AG09319 (cell line): ENCODE results near the gene MADD.

ENCODE experiments used
- DNase-seq: peaks from one replicate; pipeline ENCODE4 v3.0.0-alpha.2; 2010; ENCODE audit warnings: low read depth; ENCODE audit errors: extremely low read depth
- CTCF ChIP-seq: IDR thresholded peaks from 2 replicates; pipeline ENCODE4 v1.5.1; 2011; ENCODE audit warnings: low read depth, mild to moderate bottlenecking, inconsistent platforms, low read length, moderate library complexity

Gene MADD

GRCh38 chr11:47251751-47252150 is 18.2 kb upstream of the MADD start:
- TF ChIP-seq CTCF, result no peak

GRCh38 chr11:47253660-47254059 is 16.3 kb upstream of the MADD start:
- no peak for DNase-seq
- no peak for TF ChIP-seq CTCF

More at GRCh38 chr11:47251751-47252150, 18.2 kb upstream of the MADD start:
- no peak for DNase-seq

GRCh38 chr11:47254386-47254785 is 15.5 kb upstream of the MADD start:
- no peak for TF ChIP-seq CTCF
- no peak for DNase-seq

GRCh38 chr11:47256374-47256773 is 13.6 kb upstream of the MADD start:
- no peak for DNase-seq
- TF ChIP-seq CTCF, result no peak

GRCh38 chr11:47257177-47257516 is 12.8 kb upstream of the MADD start:
- no peak for TF ChIP-seq CTCF
- no peak for DNase-seq

GRCh38 chr11:47257517-47258316 is 12.2 kb upstream of the MADD start, which contains the start of gene NR1H3:
Gene NR1H3 (plus strand): TSS chr11:47257996. CDS start chr11:47259217, 1,221 bp downstream.
- no peak for DNase-seq
- peak; percentile 70 for TF ChIP-seq CTCF

- no peak for DNase-seq
- no peak for TF ChIP-seq CTCF
These were observed 11.5 kb upstream of the MADD start for GRCh38 chr11:47258317-47258902.
